H9 (cell line): ENCODE results near the gene CCNL1. TPM values are rescaled to one million over a fixed set of nuclear protein-coding genes. Genes with fewer than 3 reads are reported as not detected.

Source experiments
- DNase-seq: peaks from one replicate; pipeline ENCODE4 v3.0.0-alpha.2; 2017
- H2AFZ ChIP-seq: one replicate; pipeline ENCODE4 v1.6.1; 2013; ENCODE audit warnings: mild to moderate bottlenecking, low read length, control low read depth, moderate library complexity
- H2AK5ac ChIP-seq: 2 replicates; pipeline ENCODE4 v1.6.1; 2013; ENCODE audit warnings: low read length, control low read depth, mixed read lengths; ENCODE audit not compliant: insufficient read length
- H2BK120ac ChIP-seq: one replicate; pipeline ENCODE4 v1.6.1; 2013; ENCODE audit warnings: low read depth, mild to moderate bottlenecking, low read length, control low read depth, inconsistent platforms; ENCODE audit not compliant: poor library complexity, severe bottlenecking
- H2BK12ac ChIP-seq: 2 replicates; pipeline ENCODE4 v1.6.1; 2013; ENCODE audit warnings: low read length, control low read depth, mixed read lengths, low read depth; ENCODE audit not compliant: insufficient read length
- H2BK15ac ChIP-seq: 2 replicates; pipeline ENCODE4 v1.6.1; 2013; ENCODE audit warnings: low read depth, low read length, control low read depth
- H2BK20ac ChIP-seq: one replicate; pipeline ENCODE4 v1.6.1; 2013; ENCODE audit warnings: low read depth, mild to moderate bottlenecking, low read length, control low read depth, inconsistent platforms; ENCODE audit not compliant: poor library complexity, severe bottlenecking
- H2BK5ac ChIP-seq: 2 replicates; pipeline ENCODE4 v1.6.1; 2013; ENCODE audit warnings: low read length, control low read depth, mixed read lengths; ENCODE audit not compliant: insufficient read length
- H3K14ac ChIP-seq: 2 replicates; pipeline ENCODE4 v1.6.1; 2013; ENCODE audit warnings: low read length, control low read depth; ENCODE audit not compliant: insufficient read depth
- H3K18ac ChIP-seq: 2 replicates; pipeline ENCODE4 v1.6.1; 2013; ENCODE audit warnings: low read depth, mild to moderate bottlenecking, mixed read lengths, low read length, control low read depth; ENCODE audit not compliant: insufficient read length
- H3K23ac ChIP-seq: 2 replicates; pipeline ENCODE4 v1.6.1; 2013; ENCODE audit warnings: low read length, control low read depth, mixed read lengths, low read depth; ENCODE audit not compliant: insufficient read length
- H3K23me2 ChIP-seq: 2 replicates; pipeline ENCODE4 v1.6.1; 2013; ENCODE audit warnings: low read depth, mild to moderate bottlenecking, mixed read lengths, low read length, control low read depth; ENCODE audit not compliant: insufficient read length, poor library complexity, severe bottlenecking
- H3K27ac ChIP-seq: 2 replicates; pipeline ENCODE4 v1.5.1; 2013; ENCODE audit warnings: low read length, control low read depth, mixed read lengths, low read depth; ENCODE audit not compliant: insufficient read length
- H3K27me3 ChIP-seq: 2 replicates; pipeline ENCODE4 v1.6.1; 2013; ENCODE audit warnings: low read length, control low read depth, inconsistent platforms; ENCODE audit not compliant: insufficient read depth
- H3K4ac ChIP-seq: 2 replicates; pipeline ENCODE4 v1.6.1; 2013; ENCODE audit warnings: low read depth, mild to moderate bottlenecking, control low read depth, inconsistent platforms, low read length, moderate library complexity
- H3K4me1 ChIP-seq: 2 replicates; pipeline ENCODE4 v1.6.1; 2013; ENCODE audit warnings: low read length, control low read depth, inconsistent platforms; ENCODE audit not compliant: insufficient read depth
- H3K4me2 ChIP-seq: 2 replicates; pipeline ENCODE4 v1.6.1; 2013; ENCODE audit warnings: low read length, control low read depth, mixed read lengths; ENCODE audit not compliant: insufficient read length, insufficient read depth
- H3K56ac ChIP-seq: 2 replicates; pipeline ENCODE4 v1.6.1; 2013; ENCODE audit warnings: low read depth, mild to moderate bottlenecking, mixed read lengths, low read length, control low read depth; ENCODE audit not compliant: insufficient read length
- H3K79me1 ChIP-seq: 2 replicates; pipeline ENCODE4 v1.6.1; 2013; ENCODE audit warnings: low read depth, mild to moderate bottlenecking, moderate library complexity, low read length, control low read depth, inconsistent platforms; ENCODE audit not compliant: insufficient read depth, poor library complexity, severe bottlenecking
- H3K79me2 ChIP-seq: 2 replicates; pipeline ENCODE4 v1.6.1; 2013; ENCODE audit warnings: low read length, control low read depth, inconsistent platforms; ENCODE audit not compliant: insufficient read depth
- H3K9ac ChIP-seq: 2 replicates; pipeline ENCODE4 v1.6.1; 2013; ENCODE audit warnings: low read length, control low read depth, mixed read lengths; ENCODE audit not compliant: insufficient read length; ENCODE audit errors: extremely low read depth
- H3K9me3 ChIP-seq: one replicate; pipeline ENCODE4 v1.6.1; 2013; ENCODE audit warnings: low read depth, low read length, inconsistent platforms; ENCODE audit not compliant: control insufficient read depth
- H3T11ph ChIP-seq: one replicate; pipeline ENCODE4 v1.6.1; 2013; ENCODE audit warnings: mild to moderate bottlenecking, low read length, control low read depth, inconsistent platforms
- H4K20me1 ChIP-seq: one replicate; pipeline ENCODE4 v1.6.1; 2013; ENCODE audit not compliant: control insufficient read depth, insufficient read length, insufficient read depth
- H4K5ac ChIP-seq: 2 replicates; pipeline ENCODE4 v1.6.1; 2013; ENCODE audit warnings: low read depth, mild to moderate bottlenecking, mixed read lengths, low read length, control low read depth; ENCODE audit not compliant: insufficient read length
- H4K8ac ChIP-seq: replicated peaks from 2 replicates; pipeline ENCODE4 v1.6.1; 2013; ENCODE audit warnings: low read length, control low read depth, mixed read lengths, low read depth; ENCODE audit not compliant: insufficient read length
- H4K91ac ChIP-seq: 2 replicates; pipeline ENCODE4 v1.6.1; 2013; ENCODE audit warnings: low read depth, mild to moderate bottlenecking, moderate library complexity, mixed read lengths, low read length, control low read depth; ENCODE audit not compliant: insufficient read length
- H3K27ac Mint-ChIP-seq, 3 experiments: 2 replicates in 2 of 3; 3 replicates in 1 of 3; pipeline ENCODE4 v1.8.0; 2020 to 2021; ENCODE audit warnings: mixed read lengths in 3 of 3, mild to moderate bottlenecking in 1 of 3, moderate library complexity in 1 of 3
- H3K27me3 Mint-ChIP-seq: 2 replicates; pipeline ENCODE4 v1.8.0; 2021; ENCODE audit warnings: low read depth, mild to moderate bottlenecking, moderate library complexity, mixed read lengths
- H3K36me3 Mint-ChIP-seq, 3 experiments: 2 replicates in 2 of 3; 3 replicates in 1 of 3; pipeline ENCODE4 v1.8.0; 2020 to 2021; ENCODE audit warnings: low read depth in 3 of 3, mixed read lengths in 3 of 3; ENCODE audit not compliant: insufficient read depth in 1 of 3
- H3K4me1 Mint-ChIP-seq, 2 experiments: 2 replicates each; pipeline ENCODE4 v1.8.0; 2020; ENCODE audit warnings: mixed read lengths in 2 of 2
- H3K4me3 Mint-ChIP-seq, 2 experiments: 2 replicates in 1 of 2; 3 replicates in 1 of 2; pipeline ENCODE4 v1.8.0; 2020 to 2021; ENCODE audit warnings: mild to moderate bottlenecking in 2 of 2, mixed read lengths in 2 of 2, moderate library complexity in 1 of 2
- H3K9me3 Mint-ChIP-seq, 2 experiments: 2 replicates in 1 of 2; 3 replicates in 1 of 2; pipeline ENCODE4 v1.8.0; 2020; ENCODE audit warnings: mild to moderate bottlenecking in 2 of 2, mixed read lengths in 2 of 2, moderate library complexity in 1 of 2
- CTCF ChIP-seq: fragments of 200-600 bp; sonication (generic); conservative IDR thresholded peaks from 3 replicates; pipeline ENCODE4 v1.8.0; 2021; ENCODE audit warnings: antibody characterized with exemption, mild to moderate bottlenecking
- WGBS: extraction: QIAGEN DNeasy Blood & Tissue Kit; methylation state at CpG from one replicate; pipeline ENCODE4 v1.1.7; 2013; ENCODE audit warnings: missing lambda C conversion rate, low lambda C conversion rate, mixed read lengths; ENCODE audit not compliant: insufficient read length; ENCODE audit errors: extremely low coverage; 5-methylcytosine and 5-hydroxymethylcytosine counted together
- total RNA-seq: library from RNA; stranded (reverse); gene quantifications from 2 replicates; pipeline ENCODE4 v1.2.1, GENCODE V29; 2021

CCNL1 gene
- total RNA-seq, 1 experiment from 2014 or later, result 103 TPM

GRCh38 chr3:157156837-157157635 lies 2.9 kb downstream of the CCNL1 start:
- H2AFZ ChIP-seq, result no peak overlapping the region
- no peak overlapping the region for H2BK15ac ChIP-seq
- H2AK5ac ChIP-seq, result no peak overlapping the region
- H3K27ac ChIP-seq, result no peak overlapping the region
- Mint-ChIP-seq H3K4me1 (peaks cover 39 to 43% of the 10 kb centered on the region in 2 experiments), H3K27ac (no peak overlapping the region), H3K27me3 (no peaks in the 10 kb centered on the region), H3K4me3 (peak overlapping the region; percentile 63 to 98), H3K9me3 (no peaks in the 10 kb centered on the region), H3K36me3 (peaks cover 54 to 72% (median 70%) of the 10 kb centered on the region in 3 experiments)
- no peak overlapping the region for H2BK5ac ChIP-seq
- H3K56ac ChIP-seq, result no peak overlapping the region
- no CpG with 5 or more reads among the region's 7 CpGs for WGBS
- H4K5ac ChIP-seq, result no peak overlapping the region
- H3K4me1 ChIP-seq, result no peaks in the 10 kb centered on the region
- H3K79me1 ChIP-seq, result no peaks in the 10 kb centered on the region
- no peak for TF ChIP-seq CTCF
- no peaks in the 10 kb centered on the region for H3K27me3 ChIP-seq
- no peak overlapping the region for H4K8ac ChIP-seq
- no peak overlapping the region for H3K23ac ChIP-seq
- H3K9me3 ChIP-seq, result no peaks in the 10 kb centered on the region
- no peak overlapping the region for H3K9ac ChIP-seq
- no peak overlapping the region for H2BK120ac ChIP-seq
- no peaks in the 10 kb centered on the region for H4K20me1 ChIP-seq
- no peak overlapping the region for H3K14ac ChIP-seq
- H2BK20ac ChIP-seq, result no peak overlapping the region
- H2BK12ac ChIP-seq, result no peak overlapping the region
- H4K91ac ChIP-seq, result no peak overlapping the region
- peaks cover 4% of the 10 kb centered on the region for H3K23me2 ChIP-seq
- no peak for DNase-seq
- H3K4ac ChIP-seq, result no peak overlapping the region
- H3T11ph ChIP-seq, result no peak overlapping the region
- peaks cover 22% of the 10 kb centered on the region for H3K79me2 ChIP-seq
- peak overlapping the region; percentile 39 for H3K4me2 ChIP-seq
- no peak overlapping the region for H3K18ac ChIP-seq
